GM12872 (cell line): Measurements from ENCODE around the gene CREM.

Experiments
- CTCF ChIP-seq: IDR thresholded peaks from 3 replicates; pipeline ENCODE4 v1.5.1; 2011; ENCODE audit warnings: low read depth, mild to moderate bottlenecking, low read length, moderate library complexity; ENCODE audit not compliant: insufficient read depth

CREM gene

GRCh38 chr10:35135861-35136260 lies 9.2 kb downstream of the CREM start:
- TF ChIP-seq CTCF, result no peak

GRCh38 chr10:35136263-35136815 lies 9.7 kb downstream of the CREM start:
- TF ChIP-seq CTCF, result no peak

- TF ChIP-seq CTCF, result no peak
These were observed 13.5 kb downstream of the CREM start for GRCh38 chr10:35140126-35140525.

GRCh38 chr10:35140727-35141126 lies 14.1 kb downstream of the CREM start:
- TF ChIP-seq CTCF, result no peak

GRCh38 chr10:35150308-35150707 lies 23.7 kb downstream of the CREM start:
- no peak for TF ChIP-seq CTCF

GRCh38 chr10:35152992-35153391 lies 26.3 kb downstream of the CREM start:
- TF ChIP-seq CTCF, result no peak

- TF ChIP-seq CTCF, result no peak
These were observed 27.1 kb downstream of the CREM start for GRCh38 chr10:35153716-35154115.
